NCI-H1930 (cell line): Measurements from ENCODE around the gene KIAA1614.

ENCODE experiments used
- DNase-seq, 2 experiments: peaks; one replicate each; lab custom pipeline; 2025; lab: John Stamatoyannopoulos, UW

The KIAA1614 gene

GRCh38 chr1:180924939-180925338, 12.2 kb downstream of the KIAA1614 start:
- DNase-seq, result no peak

GRCh38 chr1:180925471-180926051, 12.9 kb downstream of the KIAA1614 start:
- DNase-seq, result no peak

GRCh38 chr1:180926164-180926981, 13.7 kb downstream of the KIAA1614 start:
- no peak for DNase-seq

GRCh38 chr1:180927348-180927747, 14.7 kb downstream of the KIAA1614 start:
- no peak for DNase-seq

- no peak for DNase-seq
These were observed 15.1 kb downstream of the KIAA1614 start for GRCh38 chr1:180927841-180928240.

GRCh38 chr1:180928331-180929230, 15.9 kb downstream of the KIAA1614 start:
- no peak for DNase-seq

GRCh38 chr1:180929389-180929788, 16.7 kb downstream of the KIAA1614 start:
- no peak for DNase-seq

- no peak for DNase-seq
These were observed 18.0 kb downstream of the KIAA1614 start for GRCh38 chr1:180930687-180931086.

- no peak for DNase-seq
These were observed 18.8 kb downstream of the KIAA1614 start for GRCh38 chr1:180931529-180931928.

GRCh38 chr1:180932378-180932777, 19.7 kb downstream of the KIAA1614 start:
- no peak for DNase-seq

GRCh38 chr1:180933141-180933540, 20.4 kb downstream of the KIAA1614 start:
- no peak for DNase-seq

GRCh38 chr1:180934563-180934962, 21.9 kb downstream of the KIAA1614 start:
- DNase-seq, result no peak

- DNase-seq, result no peak
These were observed 22.8 kb downstream of the KIAA1614 start for GRCh38 chr1:180935326-180936109.

- DNase-seq, result no peak
These were observed 23.7 kb downstream of the KIAA1614 start for GRCh38 chr1:180936110-180937011.

- DNase-seq, result no peak
These were observed 24.3 kb downstream of the KIAA1614 start for GRCh38 chr1:180937012-180937372.

- no peak for DNase-seq
These were observed 25.0 kb downstream of the KIAA1614 start for GRCh38 chr1:180937624-180938225.

- DNase-seq, result no peak
These were observed 26.5 kb downstream of the KIAA1614 start for GRCh38 chr1:180939073-180939710.

GRCh38 chr1:180939711-180940103, 27.0 kb downstream of the KIAA1614 start:
- no peak for DNase-seq

- no peak for DNase-seq
These were observed 27.7 kb downstream of the KIAA1614 start for GRCh38 chr1:180940445-180940844.
